ENCODE data around the gene CD36.

DNA sequence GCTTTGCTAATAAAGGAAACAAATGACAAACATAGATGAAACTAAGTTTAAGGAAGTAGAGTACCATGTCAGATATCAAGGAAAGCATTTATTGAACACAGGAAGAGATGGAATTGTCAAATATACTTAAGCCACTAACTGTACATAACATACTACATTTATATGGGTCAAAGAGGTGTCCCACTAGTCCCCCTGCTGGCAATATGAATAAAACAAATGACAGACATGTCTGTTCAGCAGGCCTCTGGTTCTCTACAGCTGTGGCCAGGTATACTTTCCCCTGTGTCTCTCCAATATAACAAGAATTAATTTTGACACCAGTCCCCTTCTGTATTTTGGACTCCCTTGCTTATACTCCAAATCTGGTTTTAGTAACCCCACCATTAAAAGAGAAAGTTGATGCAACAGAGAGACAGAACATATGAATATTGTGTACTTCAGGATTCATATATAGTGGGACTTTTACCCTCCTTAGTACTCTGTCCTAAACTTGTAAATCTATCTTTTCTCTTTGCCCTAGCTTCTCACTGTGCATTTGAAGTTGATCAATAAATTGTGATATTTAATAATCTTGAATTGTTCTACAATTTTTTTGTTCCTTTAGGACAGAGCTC lies 42.9 kb downstream of the CD36 start:
- TF ChIP-seq CTCF (IDR thresholded peaks at IDR 0.05): peak; percentile 36 to 53 (median 49)
- TF ChIP-seq POLR2A (IDR thresholded peaks at IDR 0.05): no peak

Data from right lobe of liver (tissue), 4 donors.